GM12865 (cell line): ENCODE data around the gene UBA3.
A peak's percentile ranks its signal among the peaks of the same experiment; 100 is the strongest.

ENCODE experiments used
- DNase-seq: peaks from one replicate; pipeline ENCODE4 v3.0.0; 2010; ENCODE audit warnings: low read depth
- H3K4me3 ChIP-seq: 2 replicates; pipeline ENCODE4 v1.5.1; 2011; ENCODE audit warnings: mild to moderate bottlenecking, low read depth, low read length, control low read depth
- CTCF ChIP-seq: IDR thresholded peaks from 2 replicates; pipeline ENCODE4 v1.5.1; 2011; ENCODE audit warnings: low read length, control low read depth, low read depth, inconsistent platforms; ENCODE audit not compliant: insufficient read depth; ENCODE audit errors: missing control alignments

Gene UBA3

DNA sequence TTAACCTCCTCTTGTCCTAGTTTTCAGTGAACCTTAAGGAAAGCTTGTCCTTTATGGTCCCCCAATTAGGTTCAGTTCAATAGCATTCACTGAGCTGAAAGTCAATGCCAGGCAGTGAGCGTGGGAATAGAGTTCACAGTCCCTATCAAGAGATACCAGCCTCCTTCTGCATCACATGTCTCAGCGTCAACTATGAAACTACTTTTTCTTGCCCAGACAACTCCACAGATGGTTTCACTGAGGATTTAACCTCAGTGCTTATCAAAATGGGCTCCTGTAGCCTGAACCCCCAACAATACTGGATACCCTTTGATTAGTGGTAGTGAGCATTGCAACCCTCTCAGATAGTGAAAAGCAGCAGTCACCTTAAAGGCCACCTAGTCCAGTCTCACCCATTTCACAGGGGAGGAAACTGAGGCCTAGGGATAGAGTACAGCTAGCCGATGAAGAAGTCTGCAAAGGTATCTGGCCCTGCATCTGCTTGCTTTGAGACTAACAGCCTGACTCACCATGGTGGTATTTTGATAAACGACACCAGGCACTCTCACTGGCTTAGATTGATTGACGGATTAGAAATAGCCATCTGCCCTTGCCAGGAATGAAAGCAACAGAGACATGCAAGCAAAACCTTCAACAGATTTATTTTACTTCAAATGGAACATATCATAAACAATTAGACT is 1.6 kb upstream of the UBA3 start:
- DNase-seq, result peak; percentile 58
- no peak for TF ChIP-seq CTCF
- H3K4me3 ChIP-seq, result peak overlapping the region; percentile 41

DNA sequence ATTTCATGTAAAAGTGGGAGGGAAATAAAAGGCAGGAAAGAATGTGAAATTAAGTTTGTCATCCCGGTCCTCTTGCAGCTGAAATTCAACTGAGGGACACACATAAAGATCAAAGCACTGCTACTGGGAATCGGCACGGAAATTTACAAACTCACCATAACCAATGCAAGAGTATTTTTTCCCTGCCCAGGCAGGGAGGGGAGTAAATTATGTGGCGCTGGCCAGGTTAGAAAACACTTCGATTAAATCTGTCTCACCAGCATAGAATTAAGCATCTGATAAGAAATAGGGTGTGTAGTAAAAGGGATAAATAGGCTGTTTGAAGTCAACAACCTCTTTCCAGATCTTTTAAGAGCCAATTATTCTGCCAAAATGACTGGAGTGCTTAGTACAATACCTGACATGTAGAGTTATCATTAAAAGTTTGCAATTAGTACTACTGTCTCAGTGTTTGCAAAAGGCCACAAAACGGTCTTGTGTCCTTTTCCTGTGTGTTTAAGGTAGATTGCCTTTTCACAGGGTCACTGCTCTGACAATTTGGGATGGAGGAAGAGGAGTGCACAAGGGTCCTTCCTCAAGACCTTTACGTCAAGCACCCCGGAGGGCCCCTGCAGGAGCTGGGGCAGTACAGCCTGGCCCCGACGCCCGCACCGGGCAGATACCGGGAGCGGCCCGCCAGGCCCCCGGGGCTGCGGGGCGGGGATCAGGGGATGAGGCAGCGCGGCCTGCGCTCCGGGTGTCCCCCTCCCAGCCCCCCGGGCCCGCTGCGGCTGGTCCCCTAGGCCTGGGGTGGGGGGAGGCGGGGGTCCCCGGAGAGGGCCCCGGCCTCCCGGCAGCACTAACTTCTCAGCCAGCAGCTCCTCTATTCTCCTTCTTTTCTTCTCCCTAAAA is 651 bp downstream of the UBA3 start:
- no peak for TF ChIP-seq CTCF
- DNase-seq, result peak; percentile 30

GRCh38 chr3:69072928-69073327 is 7.2 kb downstream of the UBA3 start:
- TF ChIP-seq CTCF, result no peak
- no peak overlapping the region for H3K4me3 ChIP-seq
- no peak for DNase-seq

More for the DNA sequence above, 651 bp downstream of the UBA3 start:
- peak overlapping the region; percentile 69 for H3K4me3 ChIP-seq

GRCh38 chr3:69066121-69066520 is 14.0 kb downstream of the UBA3 start:
- H3K4me3 ChIP-seq, result no peak overlapping the region
- TF ChIP-seq CTCF, result no peak
- DNase-seq, result no peak

DNA sequence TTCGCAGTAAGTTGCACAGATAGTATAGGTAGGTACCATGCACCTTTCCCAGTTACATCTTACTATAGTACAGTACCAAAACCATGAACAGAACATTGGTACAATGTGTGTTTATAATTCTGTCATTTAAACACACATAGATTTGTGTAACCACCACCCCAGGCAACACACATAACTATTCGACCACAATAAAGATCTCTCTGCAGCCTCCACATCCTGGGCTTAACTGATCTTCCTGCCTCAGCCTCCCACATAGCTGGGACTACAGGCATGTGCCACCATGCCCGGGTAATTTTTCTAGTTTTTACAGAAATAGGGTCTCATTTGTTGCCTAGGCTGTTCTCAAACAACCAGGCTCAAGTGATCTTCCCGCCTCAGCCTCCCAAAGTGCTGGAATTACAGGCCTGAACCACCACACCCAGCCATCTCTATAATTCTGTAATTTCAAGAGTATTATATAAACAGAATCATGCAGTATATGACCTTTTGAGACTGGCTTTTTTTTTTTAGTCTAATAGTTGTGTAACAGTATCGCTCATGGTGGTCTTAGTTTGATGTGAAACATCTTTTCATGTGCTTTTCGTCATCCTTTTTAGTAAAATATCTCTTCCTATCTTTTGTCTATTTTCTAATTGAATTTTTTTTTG is 14.7 kb downstream of the UBA3 start:
- no peak overlapping the region for H3K4me3 ChIP-seq
- TF ChIP-seq CTCF, result no peak
- DNase-seq, result no peak

DNA sequence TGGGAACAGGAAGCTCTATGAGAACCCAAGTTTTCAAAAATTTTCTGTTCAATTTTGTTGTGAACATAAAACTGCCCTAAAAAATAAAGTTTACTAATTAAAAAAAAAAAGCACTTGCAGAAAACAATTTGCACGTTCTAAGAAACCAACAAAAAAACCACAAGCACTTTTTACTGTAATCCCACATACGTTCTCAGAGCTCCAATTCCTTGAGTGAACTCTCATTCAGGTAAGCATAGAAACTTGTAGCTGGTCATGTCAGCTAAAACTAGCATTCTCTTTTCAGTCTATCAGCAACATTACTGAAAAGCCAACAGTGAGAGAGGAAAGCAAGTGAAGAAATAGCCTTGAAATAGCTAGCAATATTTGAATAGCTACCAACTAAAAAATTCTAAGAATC is 16.5 kb downstream of the UBA3 start:
- DNase-seq, result no peak
- H3K4me3 ChIP-seq, result no peak overlapping the region
- TF ChIP-seq CTCF, result no peak
